ENCODE measurements around the gene ARFGEF3.

DNA sequence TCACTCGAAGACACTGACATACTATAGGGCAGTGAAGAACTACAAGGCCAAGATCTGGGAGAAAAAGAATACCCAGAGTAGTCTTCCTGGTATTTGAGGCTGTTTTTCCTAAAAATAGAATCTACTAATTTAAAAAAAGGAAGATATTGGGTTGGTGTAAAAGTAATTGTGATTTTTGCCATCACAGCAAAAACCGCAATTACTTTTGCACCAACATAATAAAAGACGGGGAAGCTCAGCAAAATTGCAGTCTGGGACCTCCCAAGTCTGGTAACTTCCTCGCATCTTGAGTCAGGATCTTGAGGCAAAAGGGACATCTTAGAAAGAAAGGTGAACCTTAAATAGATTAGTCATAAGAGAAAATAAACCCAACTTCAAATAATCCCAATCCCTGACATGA lies 138.7 kb downstream of the ARFGEF3 start:
- TF ChIP-seq EZH2 (IDR thresholded peaks at IDR 0.05) (no peak), POLR2AphosphoS5 (IDR thresholded peaks at IDR 0.05; ENCODE audit: borderline replicate concordance, low read depth, low read length) (no peak)
